Esophagus muscularis mucosa (tissue), 4 donors: Measurements from ENCODE around the gene TTLL3. TPM values are rescaled to one million over a fixed set of nuclear protein-coding genes. Genes with fewer than 3 reads are reported as not detected.

Experiments
- DNase-seq: peaks from one replicate; pipeline ENCODE4 v3.0.0-alpha.2; 2017; ENCODE audit errors: extremely low spot score
- H3K27ac ChIP-seq, 4 donors: fragments of 200-600 bp; sonication (generic); replicated peaks in 1 of 4; 1 replicate in 3 of 4; 2 replicates in 1 of 4; pipeline ENCODE4 v1.5.1; 2016 to 2019; ENCODE audit warnings: mild to moderate bottlenecking in 1 of 4
- H3K27me3 ChIP-seq, 4 donors: fragments of 200-600 bp; sonication (generic); one replicate each; pipeline versions ENCODE4 v1.5.1 to v1.6.0; 2016 to 2019
- H3K36me3 ChIP-seq, 4 donors: fragments of 200-600 bp; sonication (generic); one replicate each; pipeline ENCODE4 v1.5.1; 2016 to 2019
- H3K4me1 ChIP-seq, 4 donors: fragments of 200-600 bp; sonication (generic); one replicate each; pipeline ENCODE4 v1.5.1; 2016 to 2019
- H3K4me3 ChIP-seq, 4 donors: fragments of 200-600 bp; sonication (generic); 1 replicate in 2 of 4; 2 replicates in 2 of 4; pipeline ENCODE4 v1.5.1; 2016 to 2019; ENCODE audit warnings: mild to moderate bottlenecking in 4 of 4, moderate library complexity in 1 of 4
- H3K9me3 ChIP-seq, 4 donors: fragments of 200-600 bp; sonication (generic); 1 replicate in 3 of 4; 2 replicates in 1 of 4; pipeline ENCODE4 v1.5.1; 2016 to 2019
- EP300 ChIP-seq: sonication (generic); formaldehyde crosslinking; IDR thresholded peaks from one replicate; pipeline ENCODE4 v1.6.1; 2017; ENCODE audit warnings: antibody characterized with exemption
- POLR2A ChIP-seq: fragments of 450-650 bp; IDR thresholded peaks from one replicate; pipeline ENCODE4 v1.6.1; 2017; ENCODE audit warnings: antibody characterized with exemption, moderate library complexity, mild to moderate bottlenecking, low read depth
- POLR2AphosphoS5 ChIP-seq, 2 donors: sonication (generic); formaldehyde crosslinking; IDR thresholded peaks; one replicate each; pipeline ENCODE4 v1.6.1; 2017; ENCODE audit warnings: antibody characterized with exemption in 2 of 2
- WGBS: methylation state at CpG from one replicate; pipeline ENCODE4 v1.1.5; 2018; 5-methylcytosine and 5-hydroxymethylcytosine counted together
- intact Hi-C: fragments of 100-400 bp; cut with DNase I; formaldehyde crosslinking; loops from one replicate; pipeline ENCODE4 v1.15.1; 2023
- total RNA-seq, 4 donors: library from RNA; depleted of rRNA; stranded (reverse); fragments of >200 nt; gene quantifications; one replicate each; pipeline versions ENCODE4 v1.1.0 to v1.2.1, GENCODE V29; 2016
- TF ChIP-seq, protein P1 (sequence below), 3 experiments: fragments of 200-600 bp in 2 of 3; fragments of 450-650 bp in 1 of 3; sonication (generic) in 2 of 3; IDR thresholded peaks; one replicate each; pipeline ENCODE4 v1.5.1; 2017 to 2019; ENCODE audit warnings: antibody characterized with exemption in 3 of 3, mild to moderate bottlenecking in 2 of 3, moderate library complexity in 1 of 3

Gene TTLL3
- total RNA-seq, 4 donors from 2014 or later, result 15.5 to 56.5 (median 25.6) TPM

DNA sequence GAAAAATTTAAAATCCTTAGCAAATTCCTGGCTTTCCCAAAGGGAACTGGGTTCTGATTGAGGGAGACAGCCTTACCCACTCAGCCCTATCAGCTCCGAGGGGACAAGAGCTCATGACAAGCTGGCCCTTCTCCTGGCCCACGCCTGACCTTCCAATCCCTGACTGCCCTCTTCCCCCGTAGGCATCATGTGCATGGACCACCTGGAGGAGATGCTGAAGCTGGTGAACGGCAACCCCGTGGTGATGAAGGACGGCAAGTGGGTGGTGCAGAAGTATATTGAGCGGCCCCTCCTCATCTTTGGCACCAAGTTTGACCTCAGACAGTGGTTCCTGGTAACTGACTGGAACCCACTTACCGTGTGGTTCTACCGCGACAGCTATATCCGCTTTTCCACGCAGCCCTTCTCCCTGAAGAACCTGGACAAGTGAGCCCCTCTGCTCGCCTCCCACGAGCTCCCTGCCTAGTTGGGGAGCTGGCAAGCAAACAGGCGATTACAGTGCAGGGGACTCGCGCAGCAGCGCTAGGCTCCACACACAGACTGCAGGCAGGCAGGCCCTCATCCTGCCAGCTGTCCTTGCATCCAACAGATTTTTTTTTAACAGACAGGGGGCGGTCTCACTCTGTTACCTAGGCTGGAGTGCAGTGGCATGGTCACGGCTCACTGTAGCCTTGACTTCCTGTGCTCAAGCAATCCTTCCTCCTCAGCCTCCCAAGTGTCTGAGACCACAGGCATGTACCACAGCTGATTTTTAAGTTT is 16.9 kb downstream of the TTLL3 start:
- H3K27me3 ChIP-seq, result no peaks in the 10 kb centered on the region
- H3K4me1 ChIP-seq, result no peaks in the 10 kb centered on the region
- intact Hi-C loops, result no loop called here
- H3K4me3 ChIP-seq, result no peak overlapping the region
- H3K27ac ChIP-seq, result no peak overlapping the region
- H3K36me3 ChIP-seq, result peaks cover 8 to 56% (median 42%) of the 10 kb centered on the region in 4 donors
- WGBS, result 84% methylated on average over 19 of the region's 20 CpGs
- H3K9me3 ChIP-seq, result no peaks in the 10 kb centered on the region
- DNase-seq, result no peak
- TF ChIP-seq, protein P1, sequence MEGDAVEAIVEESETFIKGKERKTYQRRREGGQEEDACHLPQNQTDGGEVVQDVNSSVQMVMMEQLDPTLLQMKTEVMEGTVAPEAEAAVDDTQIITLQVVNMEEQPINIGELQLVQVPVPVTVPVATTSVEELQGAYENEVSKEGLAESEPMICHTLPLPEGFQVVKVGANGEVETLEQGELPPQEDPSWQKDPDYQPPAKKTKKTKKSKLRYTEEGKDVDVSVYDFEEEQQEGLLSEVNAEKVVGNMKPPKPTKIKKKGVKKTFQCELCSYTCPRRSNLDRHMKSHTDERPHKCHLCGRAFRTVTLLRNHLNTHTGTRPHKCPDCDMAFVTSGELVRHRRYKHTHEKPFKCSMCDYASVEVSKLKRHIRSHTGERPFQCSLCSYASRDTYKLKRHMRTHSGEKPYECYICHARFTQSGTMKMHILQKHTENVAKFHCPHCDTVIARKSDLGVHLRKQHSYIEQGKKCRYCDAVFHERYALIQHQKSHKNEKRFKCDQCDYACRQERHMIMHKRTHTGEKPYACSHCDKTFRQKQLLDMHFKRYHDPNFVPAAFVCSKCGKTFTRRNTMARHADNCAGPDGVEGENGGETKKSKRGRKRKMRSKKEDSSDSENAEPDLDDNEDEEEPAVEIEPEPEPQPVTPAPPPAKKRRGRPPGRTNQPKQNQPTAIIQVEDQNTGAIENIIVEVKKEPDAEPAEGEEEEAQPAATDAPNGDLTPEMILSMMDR (IDR thresholded peaks at IDR 0.05), result peak in 1 of 3 experiments; percentile 30
- no peak for TF ChIP-seq EP300
- no peak for TF ChIP-seq POLR2A

DNA sequence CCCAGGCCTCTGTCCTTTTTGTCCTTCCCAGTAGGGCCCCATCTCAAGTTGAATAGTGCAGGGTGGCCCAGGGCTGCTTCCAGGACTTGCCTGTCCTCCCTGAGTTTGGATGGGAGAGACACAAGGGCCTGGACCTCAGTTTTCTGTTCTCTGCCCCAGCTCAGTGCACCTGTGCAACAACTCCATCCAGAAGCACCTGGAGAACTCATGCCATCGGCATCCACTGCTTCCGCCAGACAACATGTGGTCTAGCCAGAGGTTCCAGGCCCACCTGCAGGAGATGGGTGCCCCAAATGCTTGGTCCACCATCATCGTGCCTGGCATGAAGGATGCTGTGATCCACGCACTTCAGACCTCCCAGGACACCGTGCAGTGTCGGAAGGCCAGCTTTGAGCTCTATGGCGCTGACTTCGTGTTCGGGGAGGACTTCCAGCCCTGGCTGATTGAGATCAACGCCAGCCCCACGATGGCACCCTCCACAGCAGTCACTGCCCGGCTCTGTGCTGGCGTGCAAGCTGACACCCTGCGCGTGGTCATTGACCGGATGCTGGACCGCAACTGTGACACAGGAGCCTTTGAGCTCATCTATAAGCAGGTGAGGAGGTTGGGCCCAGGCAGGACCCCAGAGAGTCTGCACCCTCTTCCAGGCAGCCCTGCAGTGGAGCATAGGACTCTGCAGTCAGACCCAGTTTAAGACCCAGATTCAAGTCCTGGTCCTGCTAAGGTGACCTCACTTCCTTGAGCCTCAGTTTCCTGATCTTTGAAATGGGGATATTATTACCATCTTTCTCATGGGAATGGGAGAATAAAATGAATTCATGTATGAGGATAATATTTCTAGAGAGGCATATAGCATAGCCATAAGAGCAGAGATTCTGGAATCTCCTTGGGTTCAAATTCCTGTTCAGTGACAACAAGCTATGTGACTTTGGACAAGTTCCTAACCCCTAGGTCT is 19.0 kb downstream of the TTLL3 start:
- intact Hi-C loops, result no loop called here
- Histone ChIP-seq H3K9me3 (no peaks in the 10 kb centered on the region), H3K27me3 (no peaks in the 10 kb centered on the region), H3K27ac (no peak overlapping the region), H3K36me3 (peaks cover 17 to 77% (median 61%) of the 10 kb centered on the region in 4 donors), H3K4me1 (no peaks in the 10 kb centered on the region), H3K4me3 (no peak overlapping the region)
- no peak for DNase-seq
- TF ChIP-seq, protein P1 (IDR thresholded peaks at IDR 0.05), result no peak
- TF ChIP-seq EP300, result no peak
- TF ChIP-seq POLR2AphosphoS5 (IDR thresholded peaks at IDR 0.05), result no peak
- TF ChIP-seq POLR2A, result no peak
- WGBS, result 95% methylated on average over 4 of the region's 17 CpGs

DNA sequence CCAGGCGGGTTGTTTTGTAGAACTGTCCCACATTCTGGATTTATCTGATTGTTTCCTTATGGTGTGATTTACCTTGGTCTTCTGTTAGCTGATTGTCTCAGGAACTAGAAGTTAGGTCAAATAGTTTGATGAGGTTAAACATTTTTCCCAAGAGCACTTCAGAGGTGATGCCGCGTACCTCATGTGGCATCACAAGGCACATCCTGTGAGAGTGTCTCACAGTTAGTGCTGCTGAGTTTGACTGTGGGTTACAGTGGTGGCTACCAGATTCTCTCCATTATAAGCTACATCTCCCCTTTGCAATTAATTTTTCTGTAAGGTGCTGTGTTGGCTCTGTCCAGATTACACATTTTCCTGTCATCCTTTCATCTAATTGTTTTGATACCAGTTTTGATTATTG is 21.2 kb downstream of the TTLL3 start:
- H3K27me3 ChIP-seq, result no peaks in the 10 kb centered on the region
- H3K4me1 ChIP-seq, result no peaks in the 10 kb centered on the region
- peaks cover 33 to 92% (median 83%) of the 10 kb centered on the region in 4 donors for H3K36me3 ChIP-seq
- H3K9me3 ChIP-seq, result no peaks in the 10 kb centered on the region
- no peak for TF ChIP-seq POLR2AphosphoS5 (IDR thresholded peaks at IDR 0.05)
- TF ChIP-seq, protein P1 (IDR thresholded peaks at IDR 0.05), result no peak
- no peak overlapping the region for H3K4me3 ChIP-seq
- WGBS, result 94% methylated on average over 3 of the region's 3 CpGs
- no peak overlapping the region for H3K27ac ChIP-seq
- no peak for DNase-seq
- intact Hi-C loops, result no loop called here

DNA sequence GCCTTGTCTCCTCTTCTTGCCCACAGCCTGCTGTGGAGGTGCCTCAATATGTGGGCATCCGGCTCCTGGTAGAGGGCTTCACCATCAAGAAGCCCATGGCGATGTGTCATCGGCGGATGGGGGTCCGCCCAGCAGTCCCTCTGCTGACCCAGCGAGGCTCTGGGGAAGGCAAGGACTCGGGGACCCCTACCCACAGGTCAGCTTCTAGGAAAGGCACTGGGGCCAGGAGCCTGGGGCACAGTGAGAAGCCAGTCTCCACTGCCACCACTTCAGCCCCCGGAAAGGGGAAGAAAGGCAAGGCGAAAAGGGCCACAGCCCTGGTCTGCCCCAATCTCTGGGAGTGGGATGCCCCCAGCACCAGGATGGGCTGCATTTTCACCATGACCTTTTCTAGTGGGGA is 23.0 kb downstream of the TTLL3 start:
- no peak for DNase-seq
- 92% methylated on average over 9 of the region's 9 CpGs for WGBS
- Histone ChIP-seq H3K36me3 (peaks cover 38 to 97% (median 83%) of the 10 kb centered on the region in 4 donors), H3K27me3 (no peaks in the 10 kb centered on the region), H3K9me3 (no peaks in the 10 kb centered on the region), H3K27ac (no peak overlapping the region), H3K4me1 (no peaks in the 10 kb centered on the region), H3K4me3 (no peak overlapping the region)
- no peak for TF ChIP-seq EP300
- TF ChIP-seq POLR2A, result no peak
- no peak for TF ChIP-seq POLR2AphosphoS5 (IDR thresholded peaks at IDR 0.05)
- TF ChIP-seq, protein P1 (IDR thresholded peaks at IDR 0.05), result no peak
- intact Hi-C loops, result no loop called here
